GM23338 (cell line): Measurements from ENCODE around the gene ADORA3. TPM values are rescaled to one million over a fixed set of nuclear protein-coding genes. Genes with fewer than 3 reads are reported as not detected.

Experiments
- ATAC-seq: fragments of 200-7000 bp; cut with Tn5 transposase; 3 replicates; pipeline ENCODE4 v1.9.1; 2020
- DNase-seq: peaks from one replicate; pipeline ENCODE4 v3.0.0-alpha.2; 2015; ENCODE audit warnings: low spot score
- H2AFZ ChIP-seq: fragments of 200-600 bp; sonication (generic); 2 replicates; pipeline ENCODE4 v1.8.0; 2016; ENCODE audit warnings: antibody characterized with exemption, mild to moderate bottlenecking, moderate library complexity
- H3F3A ChIP-seq: fragments of 200-600 bp; sonication (generic); replicated peaks from 2 replicates; pipeline ENCODE4 v1.8.0; 2017; ENCODE audit warnings: antibody characterized with exemption, mixed run types, low read depth
- H3K27ac ChIP-seq: fragments of 200-600 bp; sonication (generic); 2 replicates; pipeline ENCODE4 v1.6.1; 2016; ENCODE audit warnings: low read depth
- H3K27me3 ChIP-seq: fragments of 200-600 bp; sonication (generic); 2 replicates; pipeline ENCODE4 v1.8.0; 2016; ENCODE audit warnings: mild to moderate bottlenecking, mixed run types, moderate library complexity; ENCODE audit not compliant: insufficient read depth
- H3K36me3 ChIP-seq: fragments of 200-600 bp; sonication (generic); 2 replicates; pipeline ENCODE4 v1.8.0; 2016; ENCODE audit warnings: mild to moderate bottlenecking; ENCODE audit not compliant: insufficient read depth
- H3K4me1 ChIP-seq: fragments of 200-600 bp; sonication (generic); 2 replicates; pipeline ENCODE4 v1.8.0; 2016; ENCODE audit warnings: mild to moderate bottlenecking, moderate library complexity; ENCODE audit not compliant: insufficient read depth
- H3K4me2 ChIP-seq: fragments of 200-600 bp; sonication (generic); 2 replicates; pipeline ENCODE4 v1.7.1; 2017; ENCODE audit warnings: mixed run types
- H3K4me3 ChIP-seq: fragments of 200-600 bp; sonication (generic); 2 replicates; pipeline ENCODE4 v1.6.1; 2016; ENCODE audit warnings: mixed run types
- H3K79me2 ChIP-seq: fragments of 200-600 bp; sonication (generic); replicated peaks from 2 replicates; pipeline ENCODE4 v1.8.0; 2017; ENCODE audit warnings: mild to moderate bottlenecking; ENCODE audit not compliant: insufficient read depth
- H3K9me2 ChIP-seq: fragments of 200-600 bp; sonication (generic); 2 replicates; pipeline ENCODE4 v1.8.0; 2017; ENCODE audit not compliant: insufficient read depth
- H4K20me1 ChIP-seq: fragments of 200-600 bp; sonication (generic); replicated peaks from 2 replicates; pipeline ENCODE4 v1.8.0; 2017; ENCODE audit warnings: mild to moderate bottlenecking; ENCODE audit not compliant: insufficient read depth
- H3K27ac Mint-ChIP-seq: 2 replicates; pipeline ENCODE4 v1.8.0; 2020; ENCODE audit warnings: inconsistent platforms, mild to moderate bottlenecking, moderate library complexity, mixed read lengths
- H3K27me3 Mint-ChIP-seq: 3 replicates; pipeline ENCODE4 v1.8.0; 2022; ENCODE audit warnings: low read depth, mild to moderate bottlenecking, moderate library complexity, mixed read lengths, inconsistent platforms; ENCODE audit not compliant: insufficient read depth, poor library complexity
- H3K36me3 Mint-ChIP-seq: 3 replicates; pipeline ENCODE4 v1.8.0; 2021; ENCODE audit warnings: low read depth, mild to moderate bottlenecking, inconsistent platforms, moderate library complexity, mixed read lengths
- H3K4me1 Mint-ChIP-seq: 3 replicates; pipeline ENCODE4 v1.8.0; 2020; ENCODE audit warnings: mild to moderate bottlenecking, inconsistent platforms, mixed read lengths
- H3K4me3 Mint-ChIP-seq: 3 replicates; pipeline ENCODE4 v1.8.0; 2021; ENCODE audit warnings: moderate library complexity, mild to moderate bottlenecking, inconsistent platforms, mixed read lengths
- H3K9me3 Mint-ChIP-seq: 3 replicates; pipeline ENCODE4 v1.8.0; 2020; ENCODE audit warnings: moderate library complexity, mild to moderate bottlenecking, inconsistent platforms, mixed read lengths
- CTCF ChIP-seq, 2 experiments: fragments of 200-600 bp in 1 of 2; sonication (generic) in 1 of 2; conservative IDR thresholded peaks; 2 replicates each; pipeline versions ENCODE4 v1.5.1 to v1.6.1; 2016 to 2017; ENCODE audit warnings: antibody characterized with exemption in 2 of 2, low read depth in 2 of 2, mild to moderate bottlenecking in 2 of 2, moderate library complexity in 1 of 2
- ETS1 ChIP-seq: IDR thresholded peaks from 2 replicates; pipeline ENCODE4 v1.6.1; 2016; ENCODE audit warnings: antibody characterized with exemption
- EZH2 ChIP-seq: fragments of 200-600 bp; sonication (generic); IDR thresholded peaks from one replicate; pipeline ENCODE4 v1.8.0; 2017; ENCODE audit warnings: antibody characterized with exemption, mild to moderate bottlenecking, low read depth; ENCODE audit not compliant: unreplicated experiment
- EZH2phosphoT487 ChIP-seq: fragments of 200-600 bp; sonication (generic); IDR thresholded peaks from one replicate; pipeline ENCODE4 v1.8.1; 2018; ENCODE audit warnings: antibody characterized with exemption; ENCODE audit not compliant: unreplicated experiment
- JUNB ChIP-seq: IDR thresholded peaks from one replicate; pipeline ENCODE4 v1.6.1; 2016; ENCODE audit warnings: antibody characterized with exemption; ENCODE audit not compliant: unreplicated experiment
- NANOG ChIP-seq: IDR thresholded peaks from 2 replicates; pipeline ENCODE4 v1.6.1; 2016; ENCODE audit warnings: antibody characterized with exemption, borderline replicate concordance
- POLR2AphosphoS5 ChIP-seq: IDR thresholded peaks from 2 replicates; pipeline ENCODE4 v1.6.1; 2016; ENCODE audit warnings: antibody characterized with exemption, low read depth
- STAT1 ChIP-seq: IDR thresholded peaks from one replicate; pipeline ENCODE4 v1.6.1; 2016; ENCODE audit warnings: antibody characterized with exemption; ENCODE audit not compliant: unreplicated experiment
- ZNF114 ChIP-seq: fragments of 250-450 bp; sonication (Bioruptor Pico); IDR thresholded peaks from 2 replicates; pipeline ENCODE4 v1.5.0; 2020; ENCODE audit warnings: mild to moderate bottlenecking, moderate library complexity
- ZNF331 ChIP-seq: fragments of 250-450 bp; sonication (Bioruptor Pico); IDR thresholded peaks from 2 replicates; pipeline ENCODE4 v1.5.0; 2020; ENCODE audit warnings: low read depth, mild to moderate bottlenecking, moderate library complexity
- ZNF462 ChIP-seq: fragments of 250-450 bp; sonication (Bioruptor Pico); IDR thresholded peaks from 2 replicates; pipeline ENCODE4 v1.5.0; 2020; ENCODE audit warnings: mild to moderate bottlenecking, moderate library complexity
- polyA plus RNA-seq: library from polyadenylated mRNA; unstranded; fragments of >200 nt; fragmentation: Nextera tagmentation; extraction: Ambion mirVana; gene quantifications from 2 replicates; pipeline ENCODE4 v1.2.1, GENCODE V29; 2016
- total RNA-seq: library from RNA; depleted of rRNA; stranded (reverse); fragments of >200 nt; shearing (Covaris generic); gene quantifications from 2 replicates; pipeline ENCODE4 v1.2.3, GENCODE V29; 2014

The ADORA3 gene
- total and polyA plus RNA-seq, 2 experiments from 2014 or later: not detected

GRCh38 chr1:111481387-111482221 is 21.8 kb downstream of the ADORA3 start:
- H3K4me1 ChIP-seq: no peaks in the 10 kb centered on the region
- H2AFZ ChIP-seq: no peak overlapping the region
- H3F3A ChIP-seq: no peaks in the 10 kb centered on the region
- H3K36me3 Mint-ChIP-seq: no peaks in the 10 kb centered on the region
- H3K4me3 Mint-ChIP-seq: no peak overlapping the region
- H3K4me2 ChIP-seq: no peak overlapping the region
- no peaks in the 10 kb centered on the region for H3K27me3 Mint-ChIP-seq
- H4K20me1 ChIP-seq: no peaks in the 10 kb centered on the region
- H3K4me3 ChIP-seq: no peak overlapping the region
- TF ChIP-seq EZH2phosphoT487 (no peak), CTCF (conservative IDR thresholded peaks at IDR 0.05; ENCODE audit: low read depth in 2 of 2) (peak; percentile 70 to 94), EZH2 (no peak), ZNF331 (no peak), JUNB (no peak)
- H3K27ac Mint-ChIP-seq: no peak overlapping the region; the same call in 1 of the 2 replicates
- H3K36me3 ChIP-seq: no peaks in the 10 kb centered on the region
- H3K27ac ChIP-seq: no peak overlapping the region
- no peaks in the 10 kb centered on the region for H3K27me3 ChIP-seq
- H3K9me3 Mint-ChIP-seq: no peaks in the 10 kb centered on the region
- DNase-seq: peak; percentile 84
- H3K9me2 ChIP-seq: no peaks in the 10 kb centered on the region
- H3K4me1 Mint-ChIP-seq: peaks cover 2% of the 10 kb centered on the region; the same call in 1 of the 3 replicates
- H3K79me2 ChIP-seq: no peaks in the 10 kb centered on the region
- peak; percentile 100 for ATAC-seq

GRCh38 chr1:111480674-111481073 is 22.8 kb downstream of the ADORA3 start:
- Histone ChIP-seq H3K79me2 (no peaks in the 10 kb centered on the region), H3K27me3 (no peaks in the 10 kb centered on the region), H3K36me3 (no peaks in the 10 kb centered on the region), H2AFZ (no peak overlapping the region), H3K27ac (no peak overlapping the region), H3K4me2 (no peak overlapping the region), H3K4me1 (no peaks in the 10 kb centered on the region), H3F3A (no peaks in the 10 kb centered on the region), H3K4me3 (no peak overlapping the region), H4K20me1 (no peaks in the 10 kb centered on the region), H3K9me2 (no peaks in the 10 kb centered on the region)
- no peak for ATAC-seq
- Mint-ChIP-seq H3K9me3 (no peaks in the 10 kb centered on the region), H3K27ac (no peak overlapping the region), H3K36me3 (no peaks in the 10 kb centered on the region), H3K4me3 (no peak overlapping the region), H3K27me3 (no peaks in the 10 kb centered on the region), H3K4me1 (peaks cover 2% of the 10 kb centered on the region; the same call in 1 of the 3 replicates)
- no peak for DNase-seq
- TF ChIP-seq ZNF462: no peak
- no peak for TF ChIP-seq JUNB
- no peak for TF ChIP-seq EZH2
- TF ChIP-seq ZNF114 (CRISPR knock-in tag): no peak
- no peak for TF ChIP-seq STAT1
- TF ChIP-seq ETS1: no peak
- TF ChIP-seq NANOG: no peak
- no peak for TF ChIP-seq POLR2AphosphoS5
